Right lobe of liver (tissue), 4 donors: ENCODE measurements around the gene RRP1.

Experiments
- CTCF ChIP-seq, 4 donors: fragments of 200-600 bp in 3 of 4; fragments of 450-650 bp in 1 of 4; IDR thresholded peaks; one replicate each; pipeline versions ENCODE4 v1.5.1 to v1.8.0; 2016 to 2022; ENCODE audit warnings: antibody characterized with exemption in 4 of 4, mild to moderate bottlenecking in 2 of 4
- POLR2A ChIP-seq: fragments of 450-650 bp; IDR thresholded peaks from one replicate; pipeline ENCODE4 v1.6.1; 2017; ENCODE audit warnings: antibody characterized with exemption, mild to moderate bottlenecking
- donor health status: DM: no; HTN: no; CAD: no.
- donor health status: DM: no; HTN: no; CAD: no.
- donor health status: DM: no; HTN: yes; CAD: no.

GRCh38 chr21:43766734-43767497 is 22.5 kb upstream of the RRP1 start:
- TF ChIP-seq POLR2A (no peak), CTCF (IDR thresholded peaks at IDR 0.05) (no peak)
